IMR-90 (cell line): ENCODE measurements around the gene ATP5ME. TPM values are rescaled to one million over a fixed set of nuclear protein-coding genes. Genes with fewer than 3 reads are reported as not detected.

ENCODE experiments used
- ATAC-seq: fragments of 200-7000 bp; cut with Tn5 transposase; 2 replicates; pipeline ENCODE4 v1.9.1; 2020; ENCODE audit warnings: low read depth, mild to moderate bottlenecking, moderate library complexity
- BruUV-seq: library from RNA; stranded (reverse); fragments of 400-500 nt; replicated peaks from 2 replicates; lab custom pipeline; 2021; lab: Mats Ljungman, UMichigan
- CTCF ChIA-PET: fragments of 300-600 bp; formaldehyde crosslinking; extraction: SDS; loops from one replicate; lab custom pipeline; 2021; ENCODE audit warnings: antibody characterized with exemption; lab: Yijun Ruan, JAX
- POLR2A ChIA-PET: fragments of 300-600 bp; sonication (Branson Sonifier 250); formaldehyde crosslinking; loops from one replicate; lab custom pipeline; 2022; ENCODE audit warnings: antibody characterized with exemption; ENCODE audit not compliant: unreplicated experiment; lab: Charles Lee
- DNase-seq: peaks from one replicate; pipeline ENCODE4 v3.0.0; 2013
- H2AFZ ChIP-seq: replicated peaks from 2 replicates; pipeline ENCODE3; 2013; ENCODE audit warnings: low read length, mild to moderate bottlenecking; ENCODE audit not compliant: poor library complexity
- H2AK5ac ChIP-seq: 2 replicates; pipeline ENCODE4 v1.6.1; 2013; ENCODE audit warnings: low read depth, low read length, inconsistent platforms
- H2AK9ac ChIP-seq: replicated peaks from 2 replicates; pipeline ENCODE3; 2013; ENCODE audit warnings: mild to moderate bottlenecking, low read depth, low read length, moderate library complexity; ENCODE audit not compliant: poor library complexity
- H2BK120ac ChIP-seq: 2 replicates; pipeline ENCODE4 v1.6.1; 2013; ENCODE audit warnings: low read depth, low read length, inconsistent platforms
- H2BK15ac ChIP-seq: 3 replicates; pipeline ENCODE4 v1.6.1; 2013; ENCODE audit warnings: low read depth, low read length, inconsistent platforms
- H2BK20ac ChIP-seq: 2 replicates; pipeline ENCODE4 v1.6.1; 2013; ENCODE audit warnings: low read depth, mild to moderate bottlenecking, inconsistent platforms, low read length, moderate library complexity
- H2BK5ac ChIP-seq: 2 replicates; pipeline ENCODE4 v1.6.1; 2013; ENCODE audit warnings: mild to moderate bottlenecking, low read depth, low read length, inconsistent platforms; ENCODE audit not compliant: poor library complexity, severe bottlenecking
- H3K14ac ChIP-seq: replicated peaks from 2 replicates; pipeline ENCODE4 v1.6.1; 2013; ENCODE audit warnings: low read depth, low read length, inconsistent platforms
- H3K18ac ChIP-seq: 2 replicates; pipeline ENCODE4 v1.6.1; 2013; ENCODE audit warnings: low read depth, low read length, control low read depth
- H3K23ac ChIP-seq: 2 replicates; pipeline ENCODE4 v1.6.1; 2013; ENCODE audit warnings: low read depth, low read length, inconsistent platforms
- H3K27ac ChIP-seq: 2 replicates; pipeline ENCODE4 v1.5.1; 2013; ENCODE audit warnings: mild to moderate bottlenecking, control low read depth, low read length; ENCODE audit not compliant: insufficient read depth
- H3K27me3 ChIP-seq: 2 replicates; pipeline ENCODE4 v1.6.1; 2013; ENCODE audit warnings: low read length; ENCODE audit not compliant: control insufficient read depth, insufficient read depth
- H3K36me3 ChIP-seq: 2 replicates; pipeline ENCODE4 v1.6.1; 2013; ENCODE audit warnings: low read length, mixed read lengths; ENCODE audit not compliant: control insufficient read depth, insufficient read depth
- H3K4ac ChIP-seq: 2 replicates; pipeline ENCODE4 v1.6.1; 2013; ENCODE audit warnings: low read depth, low read length, inconsistent platforms
- H3K4me1 ChIP-seq: 2 replicates; pipeline ENCODE4 v1.6.1; 2013; ENCODE audit warnings: low read length, mixed read lengths; ENCODE audit not compliant: control insufficient read depth, insufficient read depth
- H3K4me2 ChIP-seq: 2 replicates; pipeline ENCODE4 v1.6.1; 2013; ENCODE audit warnings: low read depth, mild to moderate bottlenecking, control low read depth, low read length, moderate library complexity
- H3K4me3 ChIP-seq: 2 replicates; pipeline ENCODE4 v1.5.1; 2013; ENCODE audit warnings: low read depth, mild to moderate bottlenecking, control low read depth, low read length, moderate library complexity; ENCODE audit not compliant: insufficient read depth
- H3K56ac ChIP-seq: 2 replicates; pipeline ENCODE4 v1.6.1; 2013; ENCODE audit warnings: low read length, inconsistent platforms; ENCODE audit not compliant: insufficient read depth; ENCODE audit errors: extremely low read depth
- H3K79me1 ChIP-seq, 2 experiments: 2 replicates each; pipeline ENCODE4 v1.6.1; 2013; ENCODE audit warnings: low read length in 2 of 2, inconsistent platforms in 1 of 2, low read depth in 1 of 2
- H3K9ac ChIP-seq: 2 replicates; pipeline ENCODE4 v1.6.1; 2013; ENCODE audit warnings: low read depth, low read length, control low read depth
- H3K9me1 ChIP-seq: 2 replicates; pipeline ENCODE4 v1.6.1; 2013; ENCODE audit warnings: low read length, inconsistent platforms; ENCODE audit not compliant: insufficient read depth
- H3K9me3 ChIP-seq: 2 replicates; pipeline ENCODE4 v1.6.1; 2013; ENCODE audit warnings: low read length; ENCODE audit not compliant: control insufficient read depth, insufficient read depth
- H4K20me1 ChIP-seq: 2 replicates; pipeline ENCODE4 v1.6.1; 2013; ENCODE audit warnings: low read length, inconsistent platforms; ENCODE audit not compliant: insufficient read depth
- H4K5ac ChIP-seq: 2 replicates; pipeline ENCODE4 v1.6.1; 2013; ENCODE audit warnings: mild to moderate bottlenecking, low read depth, low read length, control low read depth
- H4K8ac ChIP-seq, 2 experiments: 2 replicates each; pipeline ENCODE4 v1.6.1; 2013; ENCODE audit warnings: low read depth in 2 of 2, low read length in 2 of 2, control low read depth in 1 of 2, inconsistent platforms in 1 of 2
- H4K91ac ChIP-seq: 2 replicates; pipeline ENCODE4 v1.6.1; 2013; ENCODE audit warnings: low read depth, low read length, inconsistent platforms; ENCODE audit not compliant: insufficient read depth
- BHLHE40 ChIP-seq: fragments of 150-350 bp; IDR thresholded peaks from 2 replicates; pipeline ENCODE4 v1.6.1; 2016; ENCODE audit warnings: mild to moderate bottlenecking, low read depth, low read length
- MAFK ChIP-seq: IDR thresholded peaks from 2 replicates; pipeline ENCODE4 v1.6.1; 2012; ENCODE audit warnings: low read depth, low read length, improper control_type of control experiment
- NFE2L2 ChIP-seq: fragments of 150-350 bp; IDR thresholded peaks from 2 replicates; pipeline ENCODE4 v1.6.1; 2016; ENCODE audit warnings: low read depth, mild to moderate bottlenecking, low read length
- POLR2A ChIP-seq: IDR thresholded peaks from 2 replicates; pipeline ENCODE4 v1.6.1; 2012; ENCODE audit warnings: mild to moderate bottlenecking, low read depth, low read length
- RAD21 ChIP-seq: IDR thresholded peaks from 2 replicates; pipeline ENCODE4 v1.6.1; 2012; ENCODE audit warnings: low read length, improper control_type of control experiment
- RFX5 ChIP-seq: IDR thresholded peaks from 2 replicates; pipeline ENCODE4 v1.8.0; 2012; ENCODE audit warnings: low read depth, mild to moderate bottlenecking, low read length, moderate library complexity
- SMC3 ChIP-seq: fragments of 150-350 bp; IDR thresholded peaks from 2 replicates; pipeline ENCODE4 v1.6.1; 2016; ENCODE audit warnings: low read depth, mild to moderate bottlenecking, antibody characterized with exemption, low read length, moderate library complexity
- WGBS, 2 experiments: methylation state at CpG; one replicate each; pipeline versions ENCODE4 v1.1.5 to v1.1.7; 2013; ENCODE audit warnings: missing lambda C conversion rate in 2 of 2; ENCODE audit not compliant: insufficient read length in 1 of 2; ENCODE audit errors: extremely low coverage in 2 of 2; 5-methylcytosine and 5-hydroxymethylcytosine counted together
- dilution Hi-C: fragments of 300-500 bp; cut with HindIII; formaldehyde crosslinking; loops from one replicate; pipeline ENCODE4 v1.14.3; 2018; ENCODE audit warnings: low sequenced_read_pairs; ENCODE audit not compliant: unreplicated experiment
- in situ Hi-C: fragments of 300-500 bp; cut with MboI; formaldehyde crosslinking; loops from 3 replicates; pipeline ENCODE4 v1.14.3; 2019; ENCODE audit warnings: low sequenced_read_pairs, inconsistent platforms, mixed read lengths
- intact Hi-C: fragments of 100-400 bp; cut with micrococcal nuclease; formaldehyde crosslinking; loops from 2 replicates; pipeline ENCODE4 v1.10.0; 2022
- polyA plus RNA-seq, 3 experiments: library from polyadenylated mRNA; depleted of rRNA; stranded (reverse); fragments of >200 nt; gene quantifications; 2 replicates each; pipeline ENCODE4 v1.2.3, GENCODE V29; 2012; ENCODE audit warnings: low replicate concordance in 1 of 3
- total RNA-seq: library from RNA; depleted of rRNA; stranded (reverse); fragments of >200 nt; gene quantifications from 2 replicates; pipeline ENCODE4 v1.2.3, GENCODE V29; 2012
- TF ChIP-seq, protein P1 (sequence below): fragments of 150-350 bp; IDR thresholded peaks from 2 replicates; pipeline ENCODE4 v1.6.1; 2017; ENCODE audit warnings: mild to moderate bottlenecking, antibody characterized with exemption, low read length, low read depth

Gene ATP5ME
- total and polyA plus RNA-seq, 2 of the 4 experiments (the other 2 are of a cell fraction): 39.3 to 603 TPM

DNA sequence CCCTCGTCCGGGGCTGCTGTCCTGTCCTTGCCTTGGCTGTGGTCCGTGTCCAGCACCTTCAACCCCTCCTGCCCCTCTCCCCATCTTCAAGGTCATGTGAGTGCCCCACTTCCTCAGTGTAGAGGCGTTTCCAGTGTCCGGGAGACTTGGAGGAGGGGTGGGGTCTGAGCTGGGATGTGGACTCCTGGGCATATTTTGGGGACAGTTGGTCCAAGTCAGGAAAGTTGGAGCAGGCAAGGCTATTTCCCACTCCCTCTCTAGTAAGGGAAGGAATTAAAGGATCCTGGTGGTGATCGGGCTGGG is 34.5 kb upstream of the ATP5ME start:
- Histone ChIP-seq H4K8ac (no peak overlapping the region), H2BK15ac (no peak overlapping the region), H3K9me3 (no peaks in the 10 kb centered on the region), H2BK120ac (no peak overlapping the region), H3K9me1 (peaks cover 13% of the 10 kb centered on the region), H3K4ac (no peak overlapping the region), H2BK5ac (no peak overlapping the region), H2AK9ac (peak overlapping the region; percentile 71), H3K79me1 (peaks cover 15 to 39% of the 10 kb centered on the region in 2 experiments; a peak in 3 of 4 replicates), H4K91ac (no peak overlapping the region), H3K27ac (no peak overlapping the region), H3K4me3 (no peak overlapping the region), H3K56ac (no peak overlapping the region), H3K9ac (no peak overlapping the region), H3K18ac (no peak overlapping the region), H3K14ac (no peak overlapping the region), H2BK20ac (no peak overlapping the region), H3K4me1 (peaks cover 14% of the 10 kb centered on the region; the same call in 1 of the 2 replicates), H2AK5ac (no peak overlapping the region), H3K23ac (no peak overlapping the region; the same call in 1 of the 2 replicates), H4K20me1 (peaks cover 51% of the 10 kb centered on the region), H3K27me3 (no peaks in the 10 kb centered on the region), H3K4me2 (peak overlapping the region; percentile 42; the same call in 1 of the 2 replicates), H2AFZ (no peak overlapping the region), H4K5ac (no peak overlapping the region), H3K36me3 (peaks cover 7% of the 10 kb centered on the region)
- ATAC-seq (no peak), DNase-seq (no peak)
- CTCF ChIA-PET: no interaction called here
- intact Hi-C loops (no loop called here), in situ Hi-C loops (no loop called here), dilution Hi-C loops (no loop called here)
- WGBS, 2 experiments: 100% methylated on average over 2 of the region's 6 CpGs; no CpG with 5 or more reads in 1 of the 2 experiments
- TF ChIP-seq POLR2A: no peak
- no peak for TF ChIP-seq NFE2L2
- TF ChIP-seq, protein P1, sequence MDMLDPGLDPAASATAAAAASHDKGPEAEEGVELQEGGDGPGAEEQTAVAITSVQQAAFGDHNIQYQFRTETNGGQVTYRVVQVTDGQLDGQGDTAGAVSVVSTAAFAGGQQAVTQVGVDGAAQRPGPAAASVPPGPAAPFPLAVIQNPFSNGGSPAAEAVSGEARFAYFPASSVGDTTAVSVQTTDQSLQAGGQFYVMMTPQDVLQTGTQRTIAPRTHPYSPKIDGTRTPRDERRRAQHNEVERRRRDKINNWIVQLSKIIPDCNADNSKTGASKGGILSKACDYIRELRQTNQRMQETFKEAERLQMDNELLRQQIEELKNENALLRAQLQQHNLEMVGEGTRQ: no peak
- no peak for TF ChIP-seq SMC3
- no peak for TF ChIP-seq BHLHE40
- no peak for TF ChIP-seq RAD21
- no peak for TF ChIP-seq RFX5
- TF ChIP-seq MAFK: no peak
- POLR2A ChIA-PET: no interaction called here
- BruUV-seq: no TSS peak
